ENCODE data around the gene FTO. TPM values are rescaled to one million over a fixed set of nuclear protein-coding genes. Genes with fewer than 3 reads are reported as not detected.

FTO gene
- total RNA-seq, 1 experiment from 2014 or later, result 43.0 TPM

DNA sequence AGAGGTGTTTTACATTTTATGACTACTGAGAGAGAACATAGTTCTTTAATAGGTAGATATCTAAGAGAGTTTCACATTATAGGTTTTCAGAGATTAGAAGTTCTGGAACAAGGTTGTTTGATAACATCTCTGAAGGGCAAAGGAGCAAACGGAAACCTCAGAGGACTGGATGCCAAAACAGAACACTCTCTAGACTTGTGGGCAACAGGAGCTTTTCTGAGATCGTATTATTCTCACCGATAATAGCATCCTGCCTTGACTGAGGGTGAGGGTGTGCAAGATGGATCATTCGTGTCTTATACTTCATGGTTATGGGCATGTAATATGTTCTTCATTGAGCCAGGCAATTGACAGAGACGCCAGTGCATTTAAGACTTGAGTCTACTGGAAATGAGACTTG is 347.9 kb downstream of the FTO start:
- in situ Hi-C loops (cut with HindIII; ENCODE audit: low sequenced_read_pairs), result no loop called here

DNA sequence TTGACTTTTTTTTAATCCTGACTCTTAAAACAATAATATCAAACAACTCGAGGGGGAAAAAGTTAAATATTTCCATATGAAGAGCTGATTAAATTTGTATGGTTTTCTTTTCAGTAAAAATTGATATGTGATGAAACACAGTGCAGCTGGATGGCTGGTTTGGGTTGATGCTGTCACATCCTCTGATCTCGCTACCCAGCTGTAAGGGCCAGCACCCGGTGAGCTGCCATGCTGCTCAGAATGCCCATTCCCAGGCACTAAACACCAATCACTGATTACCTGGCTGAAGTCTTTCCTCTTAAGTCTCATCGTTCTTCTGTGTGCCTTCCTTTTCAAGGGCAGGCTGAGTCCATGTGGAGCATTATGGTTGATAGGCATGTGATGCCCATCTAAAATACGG is 348.3 kb downstream of the FTO start:
- in situ Hi-C loops (cut with HindIII; ENCODE audit: low sequenced_read_pairs), result no loop called here
- no peak for DNase-seq (ENCODE audit: low spot score)

More for the DNA sequence above, 347.9 kb downstream of the FTO start:
- DNase-seq (ENCODE audit: low spot score), result no peak

DNA sequence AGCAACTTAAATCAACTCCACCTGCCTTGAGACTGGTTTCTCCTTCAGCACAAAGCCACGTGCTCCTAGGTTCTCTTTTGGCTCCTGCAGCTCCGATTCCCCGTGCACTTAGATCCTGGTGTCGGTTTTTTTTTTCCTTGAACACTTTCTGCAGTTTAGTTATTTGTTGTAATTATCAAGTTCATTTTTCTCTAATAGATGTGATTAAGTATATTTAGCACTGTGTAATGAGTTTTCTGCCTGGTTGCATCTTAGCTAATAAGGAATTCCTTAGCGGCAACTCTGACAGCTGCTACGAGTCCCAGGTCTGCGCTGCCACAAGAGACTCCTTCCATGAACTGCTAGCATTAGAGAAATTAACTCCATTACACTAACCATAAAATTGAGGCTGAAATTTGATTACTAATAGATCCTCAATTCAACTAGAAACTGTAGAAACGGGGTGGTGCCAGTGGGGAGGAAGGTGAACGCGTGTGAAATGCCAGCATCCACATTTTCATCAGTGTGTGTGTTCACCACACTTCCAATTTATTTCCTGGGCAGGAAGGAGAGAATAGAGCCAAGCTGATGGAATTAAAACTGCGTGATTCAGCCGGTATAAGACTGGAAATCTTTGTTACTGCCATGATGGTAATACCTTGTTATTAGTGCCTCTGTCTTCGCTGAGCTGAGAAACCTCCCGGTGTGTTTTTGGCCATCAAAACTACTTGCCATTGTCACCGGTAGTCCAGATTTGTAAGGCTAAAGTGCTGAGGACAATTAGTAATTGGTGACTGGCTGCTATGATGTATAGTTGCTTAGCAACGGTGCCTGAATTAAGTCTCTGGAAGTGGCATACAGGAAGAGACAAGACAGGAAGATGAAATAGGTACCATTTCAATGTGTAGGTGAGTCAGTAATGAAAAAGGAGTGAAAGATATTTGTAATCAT is 350.2 kb downstream of the FTO start:
- in situ Hi-C loops (cut with HindIII; ENCODE audit: low sequenced_read_pairs), result no loop called here
- no peak for DNase-seq (ENCODE audit: low spot score)

DNA sequence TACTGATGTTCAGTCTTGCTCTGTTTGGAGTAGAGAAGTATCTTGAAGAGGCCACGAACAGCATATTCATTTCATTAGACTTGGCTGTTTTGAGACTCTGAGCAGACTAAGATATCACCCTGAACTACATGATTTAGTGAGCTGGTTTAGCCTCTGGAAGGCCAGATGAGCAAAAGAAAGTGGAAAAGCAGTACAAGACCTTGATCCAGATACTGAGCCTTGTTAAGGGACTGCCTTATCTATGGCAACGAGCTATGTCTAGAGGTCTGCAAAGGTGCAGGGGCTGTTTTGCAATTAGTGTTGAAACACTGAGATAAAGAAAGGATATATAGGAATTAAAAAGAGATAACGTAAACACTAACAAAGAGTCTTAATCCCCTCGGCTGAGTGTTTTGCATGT is 351.2 kb downstream of the FTO start:
- in situ Hi-C loops (cut with HindIII; ENCODE audit: low sequenced_read_pairs), result no loop called here
- DNase-seq (ENCODE audit: low spot score), result no peak

DNA sequence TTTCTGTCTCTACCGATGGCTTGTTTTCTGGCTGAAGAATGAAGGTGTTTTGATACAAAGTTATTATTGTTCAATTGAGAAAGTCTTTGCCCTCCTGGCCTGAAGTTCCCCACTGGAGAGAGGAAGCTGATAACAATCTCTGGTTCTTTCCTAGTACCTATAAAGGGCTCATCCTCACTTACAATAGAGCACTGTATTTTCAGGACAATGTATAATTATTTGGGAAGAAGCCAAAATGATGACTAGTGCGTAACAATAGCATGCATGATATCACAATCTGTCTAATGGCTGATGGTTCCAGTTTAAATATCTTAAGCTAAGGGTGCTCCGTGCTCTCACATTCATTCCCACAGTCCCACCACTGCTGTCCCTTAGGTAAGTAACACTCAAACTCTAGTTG is 351.9 kb downstream of the FTO start:
- in situ Hi-C loops (cut with HindIII; ENCODE audit: low sequenced_read_pairs), result no loop called here
- DNase-seq (ENCODE audit: low spot score), result no peak

DNA sequence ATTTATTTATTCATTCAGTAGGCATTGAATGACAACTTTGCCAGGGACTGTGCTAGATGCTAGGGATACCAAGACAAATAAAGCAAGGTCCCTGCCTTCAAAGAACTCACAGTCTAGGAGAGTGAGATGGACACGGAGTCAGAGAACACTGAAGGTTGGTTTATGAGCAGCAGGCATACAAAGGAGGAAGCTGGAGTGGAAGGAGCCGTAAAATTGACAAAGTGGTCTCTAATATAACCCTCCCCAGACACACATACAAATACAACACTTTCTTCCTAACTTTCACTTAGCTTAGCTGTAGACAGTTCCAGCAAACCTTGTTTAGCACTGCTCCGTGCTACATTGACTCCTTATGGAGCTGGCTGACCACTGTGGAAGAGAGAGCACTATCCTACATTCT is 353.0 kb downstream of the FTO start:
- in situ Hi-C loops (cut with HindIII; ENCODE audit: low sequenced_read_pairs), result no loop called here
- no peak for DNase-seq (ENCODE audit: low spot score)

DNA sequence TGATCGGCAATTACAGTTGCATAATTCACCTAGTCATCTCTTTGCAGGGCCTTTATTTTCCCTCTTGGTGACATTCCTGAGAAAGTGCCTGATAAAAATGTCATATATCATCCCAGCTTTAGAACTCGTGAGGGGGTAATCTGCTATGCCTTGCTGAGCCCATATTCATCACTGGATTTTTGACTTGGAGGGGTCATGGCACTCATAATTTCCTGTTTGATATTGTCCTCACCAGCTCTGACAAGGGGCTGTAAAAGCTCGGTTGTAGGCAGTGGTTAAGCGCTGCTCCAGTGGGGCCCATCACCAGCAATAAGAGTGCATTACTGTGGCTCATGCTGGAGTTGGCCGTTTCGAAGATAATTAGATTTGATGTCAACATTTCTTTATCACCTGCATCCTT is 355.4 kb downstream of the FTO start:
- DNase-seq (ENCODE audit: low spot score), result no peak
- in situ Hi-C loops (cut with HindIII; ENCODE audit: low sequenced_read_pairs), result no loop called here

DNA sequence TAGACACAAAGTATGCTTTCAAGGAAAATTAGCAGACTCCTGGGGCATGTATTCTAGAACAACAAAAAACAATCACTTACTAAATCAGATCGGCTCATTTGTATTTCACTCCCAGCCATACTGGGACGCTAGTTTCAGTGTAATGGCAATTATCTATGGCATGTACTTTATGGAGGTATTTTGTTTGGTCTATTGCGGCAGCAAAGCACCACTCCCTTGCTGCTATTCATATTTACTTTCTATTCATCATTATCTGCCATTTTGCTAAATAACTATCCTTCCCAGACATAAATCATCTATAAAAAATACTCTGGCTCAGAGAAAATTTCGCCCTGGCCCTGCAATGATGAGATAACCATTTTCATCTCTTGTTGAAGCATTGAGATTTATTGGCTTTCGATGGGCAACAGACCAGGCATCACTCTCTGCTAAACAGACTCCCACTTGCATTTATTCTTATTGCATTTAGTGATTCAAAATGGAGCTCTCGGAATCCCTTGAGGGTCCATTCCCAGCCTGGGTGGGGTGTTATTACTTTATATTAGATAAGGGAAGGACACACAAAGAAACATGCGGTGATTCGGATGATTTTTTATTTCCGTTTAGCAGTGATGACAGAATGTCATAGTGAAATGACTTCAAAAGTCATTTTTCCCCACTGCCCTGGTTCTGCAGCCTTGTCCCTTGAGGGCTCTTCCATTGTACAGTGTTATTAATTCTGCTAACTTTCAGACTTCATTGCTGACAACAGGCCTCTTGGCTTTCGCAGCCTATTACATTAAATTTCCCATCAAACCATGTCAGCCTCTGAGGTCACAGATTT is 356.9 kb downstream of the FTO start:
- in situ Hi-C loops (cut with HindIII; ENCODE audit: low sequenced_read_pairs), result no loop called here
- no peak for DNase-seq (ENCODE audit: low spot score)

DNA sequence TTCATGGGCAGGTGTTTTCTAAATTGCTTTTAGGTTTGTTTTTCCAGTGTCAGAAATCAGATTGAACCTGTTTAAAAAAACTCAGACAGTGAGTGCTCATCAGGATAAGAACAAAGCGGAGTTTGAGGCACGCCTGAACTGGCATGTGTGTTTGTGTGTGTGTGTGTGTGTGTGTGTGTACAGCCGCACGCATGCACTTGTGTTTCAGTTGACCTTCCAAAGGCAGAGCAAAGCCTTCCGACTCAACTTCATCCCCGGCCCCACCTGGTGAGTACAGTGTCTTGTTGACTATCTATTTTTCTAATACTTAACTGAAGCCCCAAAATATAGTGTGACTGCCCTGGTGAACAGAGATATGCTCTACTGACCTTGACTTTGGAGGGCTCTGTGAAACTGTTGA is 357.5 kb downstream of the FTO start:
- in situ Hi-C loops (cut with HindIII; ENCODE audit: low sequenced_read_pairs), result no loop called here
- no peak for DNase-seq (ENCODE audit: low spot score)

DNA sequence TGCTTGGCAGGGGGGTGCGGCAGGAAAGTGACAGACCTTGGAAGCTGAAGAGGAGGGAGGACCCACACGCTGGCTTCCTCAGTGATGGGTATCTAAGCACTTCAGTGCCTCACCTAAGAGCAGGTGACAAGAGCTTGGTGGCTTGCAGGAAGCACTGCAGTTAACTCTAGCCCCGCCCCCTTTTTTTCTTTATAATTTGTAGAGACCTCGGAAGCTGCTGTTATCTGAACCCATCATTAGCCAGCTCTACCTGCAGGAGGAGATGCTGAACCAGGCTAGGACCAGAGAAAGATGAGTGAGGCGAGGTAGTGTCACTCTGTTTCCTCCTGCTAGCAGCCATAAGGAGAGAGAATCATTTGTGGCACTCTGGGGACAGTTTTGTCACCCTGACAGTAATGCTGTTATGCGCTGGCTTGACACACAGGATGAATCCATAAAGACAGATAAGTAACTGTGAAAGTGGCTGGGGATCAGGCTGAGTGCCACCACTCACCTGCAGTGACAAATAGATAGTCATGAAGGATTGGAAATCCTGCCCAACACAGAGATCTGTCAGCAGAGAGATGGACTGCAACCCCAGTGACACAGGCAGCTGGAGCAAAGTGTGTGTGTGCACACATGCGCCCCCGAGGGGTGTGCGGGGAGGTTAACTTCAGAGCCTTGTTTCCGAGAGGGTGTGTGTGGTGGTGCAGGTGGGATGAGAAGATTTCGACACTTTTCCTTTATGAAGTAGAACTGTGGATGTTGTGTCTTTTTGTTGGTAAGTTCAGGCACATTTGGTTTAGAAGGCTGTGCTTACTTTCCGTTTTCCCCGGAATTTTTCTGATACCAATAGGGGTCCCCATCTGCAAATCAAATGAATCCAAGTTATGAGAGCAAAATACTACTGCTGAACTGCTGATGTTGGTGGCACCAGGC is 358.7 kb downstream of the FTO start:
- DNase-seq (ENCODE audit: low spot score), result no peak
- in situ Hi-C loops (cut with HindIII; ENCODE audit: low sequenced_read_pairs), result no loop called here

DNA sequence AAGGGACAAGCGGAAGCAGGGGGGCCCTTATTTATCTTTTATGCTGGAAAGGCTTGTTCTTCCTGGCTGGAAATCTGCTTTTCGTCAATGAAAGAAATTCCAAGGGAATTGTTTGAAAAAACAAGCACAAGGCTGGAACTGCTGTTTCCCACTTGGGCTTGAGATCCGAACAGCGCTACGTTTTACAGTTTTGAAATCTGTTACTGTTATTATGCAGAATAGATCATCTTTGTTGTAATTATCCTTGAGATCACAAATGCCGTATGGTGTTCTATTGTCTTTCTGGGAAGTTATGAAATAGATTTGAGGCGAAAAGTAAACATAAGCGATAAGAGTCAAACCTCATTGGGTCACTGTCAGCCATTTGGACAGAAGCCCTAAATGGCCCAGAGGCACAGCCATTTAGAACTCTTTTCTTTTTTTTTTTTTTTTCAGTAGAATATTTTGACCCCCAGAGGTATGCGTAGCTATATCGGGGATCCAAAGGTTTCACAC is 359.4 kb downstream of the FTO start:
- no peak for DNase-seq (ENCODE audit: low spot score)
- in situ Hi-C loops (cut with HindIII; ENCODE audit: low sequenced_read_pairs), result no loop called here

DNA sequence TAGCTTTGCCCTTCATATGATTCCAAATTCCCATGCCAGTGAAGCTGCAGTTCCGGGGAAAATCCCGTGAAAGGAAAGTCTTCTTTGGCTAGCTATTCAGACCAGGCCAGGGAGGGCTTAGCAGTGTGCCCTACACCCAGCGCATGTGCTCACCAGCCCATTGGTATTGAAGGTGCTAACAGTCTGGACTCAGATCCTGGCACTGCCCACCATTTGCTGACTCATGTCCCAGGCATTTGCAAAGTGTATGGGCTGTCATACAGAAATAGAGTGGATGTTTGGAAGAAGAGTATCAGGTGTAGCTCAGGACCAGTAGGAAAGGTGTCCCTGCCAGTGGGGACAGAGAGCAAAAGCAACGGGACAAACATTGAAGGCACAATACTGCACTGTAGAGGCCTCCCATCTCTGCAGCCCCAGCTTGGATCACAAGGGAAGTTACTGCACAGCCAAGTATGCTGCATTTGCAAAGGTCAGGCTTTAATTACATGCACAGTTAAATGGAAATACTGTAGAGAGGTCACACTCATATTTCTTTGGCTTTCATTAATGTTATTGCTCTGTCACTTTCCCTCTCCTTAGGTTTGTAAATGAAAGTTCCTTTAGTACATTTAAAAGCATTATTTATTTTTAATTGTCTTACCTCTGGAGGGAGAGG is 362.6 kb downstream of the FTO start:
- DNase-seq (ENCODE audit: low spot score), result no peak
- in situ Hi-C loops (cut with HindIII; ENCODE audit: low sequenced_read_pairs), result no loop called here

DNA sequence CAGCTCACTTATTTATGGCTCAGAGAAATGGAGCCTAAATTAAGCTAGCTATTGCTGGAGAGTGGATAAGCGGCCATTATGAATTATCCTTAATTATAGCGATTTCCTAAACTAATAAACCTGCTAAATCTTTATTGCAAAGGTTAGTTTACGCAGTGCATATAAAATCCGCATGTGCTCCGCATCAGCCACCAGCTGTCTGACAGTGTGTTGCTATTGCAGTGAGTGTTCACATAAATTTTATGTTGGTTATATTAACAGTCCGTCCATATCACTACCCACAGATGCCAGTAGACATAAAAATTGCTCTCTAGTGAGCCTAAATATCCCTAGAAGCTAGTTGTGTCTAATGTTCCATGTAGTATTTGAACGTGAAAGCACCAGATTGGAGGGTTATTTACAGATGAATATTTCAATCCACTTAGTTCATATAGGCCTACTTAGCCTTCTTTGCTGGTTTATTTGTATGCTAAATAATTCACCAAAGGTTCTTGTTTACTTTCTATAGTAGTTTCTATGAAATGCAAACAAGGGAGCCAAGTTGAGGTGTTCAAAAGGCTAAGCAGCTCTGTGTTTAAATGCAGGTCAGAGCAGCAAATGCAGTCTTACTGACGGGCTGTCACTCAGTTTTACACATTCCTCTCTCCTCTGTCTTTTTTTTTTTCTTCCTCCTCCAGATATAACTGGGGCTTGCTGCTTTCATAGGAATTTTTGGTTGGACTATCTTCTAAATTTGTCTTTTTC is 363.5 kb downstream of the FTO start:
- in situ Hi-C loops (cut with HindIII; ENCODE audit: low sequenced_read_pairs), result no loop called here
- no peak for DNase-seq (ENCODE audit: low spot score)

DNA sequence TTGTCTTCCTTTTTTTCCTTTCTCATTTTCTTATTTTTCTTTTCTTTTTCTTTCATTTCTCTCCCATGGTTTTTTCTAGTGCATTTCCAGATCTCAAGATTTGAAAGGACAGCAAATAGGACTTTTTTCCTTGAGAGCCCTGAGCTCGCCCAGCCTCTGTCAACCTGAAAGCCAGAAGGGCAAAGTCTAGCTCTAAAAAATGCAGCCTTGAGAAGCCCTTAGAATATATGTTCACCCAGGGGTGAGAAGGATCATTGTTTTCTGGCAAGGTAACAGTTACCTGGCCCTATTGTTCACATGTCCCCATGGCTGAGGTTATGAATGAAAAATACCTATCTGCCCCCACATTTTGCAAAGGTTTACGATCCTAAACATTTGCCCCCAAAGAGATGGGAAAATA is 364.3 kb downstream of the FTO start:
- in situ Hi-C loops (cut with HindIII; ENCODE audit: low sequenced_read_pairs), result no loop called here

DNA sequence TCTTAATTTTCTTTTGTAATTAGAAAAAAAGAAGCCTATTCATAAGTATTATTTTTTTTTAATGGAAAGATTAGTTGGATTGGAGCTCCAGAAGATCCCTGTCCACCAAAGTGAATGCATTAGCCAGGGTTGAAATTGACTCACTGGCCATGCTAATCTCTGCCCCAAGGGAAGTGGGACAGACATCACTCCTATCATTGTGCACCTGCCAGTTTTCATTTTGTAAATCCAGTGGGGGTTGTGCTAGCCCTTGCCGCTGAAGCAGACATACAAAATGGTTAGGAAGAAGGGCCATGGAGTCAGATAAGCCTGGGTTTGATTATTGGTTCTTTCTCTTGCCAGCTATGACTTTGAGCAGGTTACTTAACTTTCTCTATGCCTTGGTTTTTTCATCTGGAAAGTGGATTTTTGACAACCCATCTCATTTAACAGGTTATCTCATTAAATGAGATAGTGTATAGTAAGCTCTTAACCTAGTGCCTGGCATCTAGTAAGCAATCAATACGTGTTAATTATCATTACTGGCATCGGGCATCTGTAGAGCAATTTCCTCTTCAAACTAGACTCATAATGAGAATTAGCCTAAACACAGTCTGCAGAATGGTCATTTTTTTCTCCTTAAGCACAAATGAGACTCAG is 365.8 kb downstream of the FTO start:
- DNase-seq (ENCODE audit: low spot score), result no peak
- in situ Hi-C loops (cut with HindIII; ENCODE audit: low sequenced_read_pairs), result no loop called here

More for the DNA sequence above, 364.3 kb downstream of the FTO start:
- no peak for DNase-seq (ENCODE audit: low spot score)

DNA sequence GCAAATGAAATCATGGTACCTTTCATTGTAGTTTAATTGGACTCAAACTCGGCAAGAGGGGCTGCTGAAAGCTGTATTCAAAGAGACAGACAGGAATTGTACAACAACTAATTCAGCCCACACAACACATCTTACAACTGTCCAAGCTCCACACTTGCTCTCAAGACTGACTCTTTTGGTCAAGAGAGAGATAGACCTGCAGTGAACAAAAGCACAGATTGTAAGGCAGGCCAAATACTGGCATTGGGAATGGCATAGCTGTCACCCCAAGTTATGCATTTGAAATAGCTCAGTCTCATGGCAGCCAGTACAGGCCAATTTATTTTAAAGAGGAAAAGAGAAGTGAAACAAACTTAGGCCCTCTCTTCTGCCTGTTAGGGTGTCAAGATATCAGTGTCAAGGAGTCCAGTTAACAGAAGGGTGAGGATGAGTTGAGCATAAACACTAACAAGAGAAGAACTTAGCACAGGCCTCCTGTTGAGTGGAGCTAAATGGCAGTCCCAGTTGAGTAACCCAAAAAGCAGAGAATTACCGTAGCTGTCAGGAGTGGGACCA is 366.9 kb downstream of the FTO start:
- DNase-seq (ENCODE audit: low spot score), result no peak
- in situ Hi-C loops (cut with HindIII; ENCODE audit: low sequenced_read_pairs), result no loop called here

DNA sequence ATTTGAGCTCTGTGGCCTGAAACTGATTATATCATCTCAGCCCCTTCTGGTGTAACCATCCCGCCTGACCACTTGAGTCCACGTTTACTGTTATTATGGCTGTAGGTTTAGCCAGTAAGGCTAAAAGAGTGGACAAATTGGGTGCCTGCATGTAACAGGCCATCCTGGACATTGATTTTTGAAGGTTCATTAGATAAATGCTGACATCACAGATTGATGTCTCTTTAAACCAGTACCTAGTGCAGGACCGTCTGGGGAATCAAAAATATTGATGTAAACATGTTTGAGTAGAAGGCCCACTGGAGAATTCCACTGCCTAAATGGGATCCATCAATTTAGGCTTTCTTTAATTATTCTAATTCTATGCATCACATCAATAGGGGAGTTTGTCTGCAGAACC is 367.6 kb downstream of the FTO start:
- no peak for DNase-seq (ENCODE audit: low spot score)
- in situ Hi-C loops (cut with HindIII; ENCODE audit: low sequenced_read_pairs), result no loop called here
